Right lung (tissue), 5 donors: Measurements from ENCODE around the gene VPS4A. TPM values are rescaled to one million over a fixed set of nuclear protein-coding genes. Genes with fewer than 3 reads are reported as not detected.

ENCODE experiments used
- DNase-seq, 2 donors: peaks; one replicate each; pipeline ENCODE4 v3.0.0-alpha.2; 2013
- polyA plus RNA-seq, 5 donors: library from polyadenylated mRNA; unstranded; fragments of 120-200 nt; gene quantifications; one replicate each; pipeline versions ENCODE4 v1.2.1 to v1.2.3, GENCODE V29; 2013; ENCODE audit warnings: inconsistent platforms in 1 of 5, low replicate concordance in 1 of 5; ENCODE audit not compliant: insufficient read length in 5 of 5, insufficient read depth in 1 of 5

Gene VPS4A
- polyA plus RNA-seq, 5 donors: 37.1 to 51.6 (median 44.3) TPM

GRCh38 chr16:69301861-69302260, 9.3 kb upstream of the VPS4A start:
- DNase-seq: no peak

DNA sequence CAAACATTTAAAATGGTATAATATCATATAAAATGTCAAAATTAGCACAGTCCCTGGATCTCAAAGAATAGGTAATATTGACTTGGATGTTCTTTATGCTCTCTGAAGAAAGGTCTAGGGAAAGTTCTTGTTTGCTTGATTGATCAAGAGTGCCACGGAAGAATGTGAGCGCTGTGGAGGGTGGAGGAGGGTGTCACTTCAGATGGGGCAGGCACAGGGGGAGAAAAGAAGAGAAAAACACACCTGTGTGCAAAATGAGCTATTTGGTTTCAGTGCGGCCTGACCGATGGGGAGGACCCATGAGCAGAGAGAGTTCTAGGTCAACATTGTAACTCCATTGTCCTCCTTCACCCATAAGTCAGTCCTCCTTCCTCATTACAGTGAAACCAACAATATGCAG, 8.8 kb upstream of the VPS4A start:
- DNase-seq: no peak

- DNase-seq: no peak
These were observed 5.1 kb upstream of the VPS4A start for GRCh38 chr16:69306031-69306430.

DNA sequence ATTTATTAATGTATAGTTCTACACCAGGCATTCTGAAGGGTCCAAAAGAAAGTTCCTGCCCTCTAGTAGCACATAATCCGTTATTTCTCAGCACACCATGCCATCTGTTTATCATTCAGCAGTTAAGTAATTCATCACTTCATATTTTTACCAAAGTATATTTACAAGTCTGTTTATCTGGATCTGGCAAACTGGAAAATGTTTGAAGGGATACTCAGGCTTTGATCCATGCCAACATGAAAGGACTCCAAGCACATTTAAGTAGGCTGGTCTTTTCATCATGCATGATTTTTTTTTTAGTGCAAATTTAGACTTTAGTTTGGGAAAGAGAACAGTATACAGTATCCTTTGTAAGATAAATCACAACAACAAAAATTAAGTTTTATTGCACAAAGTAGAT, 4.1 kb upstream of the VPS4A start:
- DNase-seq: no peak

DNA sequence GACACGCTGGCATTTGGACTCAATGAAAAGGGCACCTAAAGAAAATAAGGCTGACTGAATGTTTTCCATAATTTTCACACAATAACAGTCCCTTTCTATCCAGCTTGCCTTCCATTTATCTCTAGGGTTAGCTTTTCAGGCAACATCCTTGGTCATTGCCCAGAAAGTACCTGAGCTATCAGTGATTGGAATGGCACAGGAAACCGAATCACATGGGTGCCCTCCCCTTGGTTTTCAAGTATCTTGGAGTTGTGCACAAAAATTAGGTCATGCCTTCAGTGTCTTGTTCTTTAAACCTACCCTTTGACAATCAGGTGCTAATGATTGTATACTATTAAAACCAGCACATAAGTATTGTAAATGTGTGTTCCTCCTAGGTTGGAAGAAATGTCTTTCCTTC, 3.3 kb upstream of the VPS4A start:
- no peak for DNase-seq

DNA sequence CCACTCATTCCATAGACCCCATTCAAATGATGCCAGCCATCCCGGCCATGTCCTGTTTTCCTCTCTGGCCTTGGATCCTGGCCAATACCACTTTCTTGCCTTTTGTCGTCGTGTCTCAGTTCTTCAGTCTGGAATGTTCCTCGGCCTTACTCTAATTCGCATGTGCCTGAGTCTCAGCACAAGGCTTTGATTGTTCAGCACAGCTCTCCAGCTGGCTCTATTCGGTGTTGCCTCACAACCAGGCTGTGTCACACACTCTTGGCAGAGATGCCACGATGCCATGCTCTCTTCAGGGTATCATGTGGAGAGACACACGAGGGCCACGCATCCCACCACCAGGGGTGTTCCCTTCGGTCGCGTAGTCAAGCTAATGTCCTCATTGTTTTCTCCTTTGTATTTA, 1.8 kb upstream of the VPS4A start:
- no peak for DNase-seq

DNA sequence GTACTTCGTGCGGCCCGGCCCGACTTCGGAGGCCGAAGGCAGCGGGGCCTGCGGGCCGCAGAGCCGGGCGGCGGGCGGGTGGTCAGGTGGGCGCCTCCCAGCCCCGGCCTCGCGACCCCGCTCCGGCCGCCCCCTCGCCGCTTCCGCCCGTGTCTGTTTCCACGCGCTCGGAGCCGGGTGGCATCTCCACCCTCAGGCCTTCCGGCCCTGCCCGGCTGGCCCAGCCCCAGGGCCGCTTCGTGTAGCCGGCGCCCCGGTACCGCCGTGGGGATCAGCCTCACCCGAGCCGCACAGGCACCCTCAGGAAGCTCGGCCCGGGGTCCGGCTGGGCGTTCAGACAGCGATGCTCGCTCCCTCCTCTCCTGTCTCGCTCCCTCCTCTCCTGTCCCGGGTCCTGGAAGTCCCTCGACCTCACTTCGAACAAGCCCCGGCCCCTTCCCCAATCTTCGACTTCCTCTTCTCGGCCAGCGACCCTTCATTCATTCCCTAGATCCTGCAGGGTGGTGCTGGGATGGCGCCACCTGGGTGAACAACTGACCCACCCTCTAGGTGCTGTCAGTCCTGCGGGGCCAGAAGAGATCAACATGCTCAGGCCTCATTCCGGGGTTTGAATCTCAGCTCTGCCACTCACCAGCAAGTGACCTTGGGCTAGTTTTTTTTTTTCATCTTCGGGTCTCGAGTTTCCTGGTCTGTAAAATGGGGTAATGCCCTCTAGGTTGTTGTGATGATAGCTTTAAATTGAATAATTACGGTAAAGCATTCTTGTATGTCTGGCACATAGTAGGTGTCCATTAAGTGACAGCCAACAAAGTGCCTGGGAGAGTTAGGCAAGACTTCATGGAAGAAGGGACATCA, 610 bp downstream of the VPS4A start:
- no peak for DNase-seq

- no peak for DNase-seq
These were observed 2.3 kb downstream of the VPS4A start for GRCh38 chr16:69313469-69313868.

DNA sequence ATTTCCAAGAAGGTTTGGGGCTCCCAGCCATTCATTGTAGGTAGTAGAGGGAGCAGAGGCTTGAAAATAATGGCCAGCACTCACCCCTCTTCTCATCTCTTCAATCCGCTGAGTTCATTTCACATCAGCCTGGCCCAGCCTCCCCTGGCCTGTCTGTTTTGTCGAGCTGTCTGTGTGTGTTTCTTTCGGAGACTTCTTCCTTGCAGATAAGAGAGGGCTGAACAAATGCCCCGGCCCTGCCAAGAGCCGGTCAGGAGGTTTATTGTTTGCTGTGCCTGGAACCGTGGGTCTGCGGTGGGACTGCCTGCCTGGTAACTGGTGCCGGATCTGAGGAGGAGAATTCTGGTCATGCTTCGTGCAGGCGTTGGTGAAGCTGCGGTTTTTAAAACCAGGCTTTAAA, 3.4 kb downstream of the VPS4A start:
- DNase-seq: no peak

GRCh38 chr16:69315486-69316311, 4.5 kb downstream of the VPS4A start:
- no peak for DNase-seq

- DNase-seq: no peak
These were observed 5.5 kb downstream of the VPS4A start for GRCh38 chr16:69316595-69317034.

DNA sequence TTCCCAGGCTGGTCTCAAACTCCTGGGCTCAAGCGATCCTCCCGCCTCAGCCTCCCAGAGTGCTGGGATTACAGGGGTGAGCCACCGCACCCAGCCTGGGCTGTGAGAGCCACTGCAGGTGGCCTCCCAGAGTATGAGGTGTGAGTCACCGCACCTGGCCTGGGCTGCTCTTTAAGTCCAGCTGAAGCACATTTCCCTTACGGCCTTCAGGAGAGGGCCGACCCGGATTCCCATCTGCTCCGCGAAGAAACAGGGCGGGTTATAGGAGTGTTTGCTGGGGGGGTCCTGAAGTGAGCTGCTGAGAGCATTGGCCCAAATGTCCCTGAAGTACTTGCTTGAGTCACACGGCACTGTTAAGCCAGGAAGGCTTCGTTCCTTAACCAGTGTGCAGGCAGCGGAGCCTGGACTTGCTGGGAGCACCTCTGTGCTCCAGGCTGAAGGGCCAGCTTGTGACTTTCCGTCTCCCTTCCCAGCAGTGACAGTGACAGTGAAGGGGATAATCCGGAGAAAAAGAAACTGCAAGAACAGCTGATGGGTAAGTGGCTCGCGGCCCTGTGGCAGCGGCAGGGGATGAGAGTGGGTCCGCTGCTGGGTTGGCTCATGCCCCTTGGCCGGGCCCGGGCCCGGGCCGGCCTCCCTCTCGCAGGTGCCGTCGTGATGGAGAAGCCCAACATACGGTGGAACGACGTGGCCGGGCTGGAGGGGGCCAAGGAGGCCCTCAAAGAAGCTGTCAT, 7.2 kb downstream of the VPS4A start:
- no peak for DNase-seq

DNA sequence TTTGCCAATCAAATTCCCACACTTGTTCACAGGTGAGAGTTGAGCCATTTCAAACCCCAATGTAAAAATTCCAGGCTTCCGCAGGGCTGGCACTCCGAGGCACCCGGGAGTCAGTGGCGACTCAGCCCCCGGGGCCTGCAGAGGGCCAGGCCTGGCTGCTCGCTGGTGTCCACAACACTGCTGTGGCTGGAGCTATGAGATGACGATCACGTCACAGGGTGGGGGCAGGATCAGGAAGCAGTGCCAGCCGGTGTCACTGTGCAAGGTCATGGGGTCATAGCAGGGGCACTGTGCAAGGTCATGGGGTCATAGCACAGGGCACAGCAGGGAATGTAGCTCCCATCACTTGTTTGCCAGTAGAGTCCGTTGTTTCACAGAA, 7.8 kb downstream of the VPS4A start:
- no peak for DNase-seq

DNA sequence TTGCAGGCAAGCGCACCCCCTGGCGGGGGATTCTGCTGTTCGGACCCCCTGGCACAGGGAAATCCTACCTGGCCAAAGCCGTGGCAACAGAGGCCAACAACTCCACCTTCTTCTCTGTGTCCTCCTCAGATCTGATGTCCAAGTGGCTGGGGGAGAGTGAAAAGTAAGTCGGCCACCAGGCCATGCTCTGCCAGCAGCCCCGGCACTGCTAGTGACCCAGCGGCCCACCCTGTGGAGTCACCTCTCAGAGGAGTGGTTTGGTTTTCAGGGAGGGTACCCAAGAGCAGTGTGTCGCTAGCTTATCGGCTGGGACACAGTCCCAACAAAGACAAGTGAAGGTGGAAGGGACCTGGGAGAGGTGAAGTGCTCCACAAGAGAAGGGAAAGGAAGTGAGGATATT, 8.2 kb downstream of the VPS4A start:
- DNase-seq: no peak

DNA sequence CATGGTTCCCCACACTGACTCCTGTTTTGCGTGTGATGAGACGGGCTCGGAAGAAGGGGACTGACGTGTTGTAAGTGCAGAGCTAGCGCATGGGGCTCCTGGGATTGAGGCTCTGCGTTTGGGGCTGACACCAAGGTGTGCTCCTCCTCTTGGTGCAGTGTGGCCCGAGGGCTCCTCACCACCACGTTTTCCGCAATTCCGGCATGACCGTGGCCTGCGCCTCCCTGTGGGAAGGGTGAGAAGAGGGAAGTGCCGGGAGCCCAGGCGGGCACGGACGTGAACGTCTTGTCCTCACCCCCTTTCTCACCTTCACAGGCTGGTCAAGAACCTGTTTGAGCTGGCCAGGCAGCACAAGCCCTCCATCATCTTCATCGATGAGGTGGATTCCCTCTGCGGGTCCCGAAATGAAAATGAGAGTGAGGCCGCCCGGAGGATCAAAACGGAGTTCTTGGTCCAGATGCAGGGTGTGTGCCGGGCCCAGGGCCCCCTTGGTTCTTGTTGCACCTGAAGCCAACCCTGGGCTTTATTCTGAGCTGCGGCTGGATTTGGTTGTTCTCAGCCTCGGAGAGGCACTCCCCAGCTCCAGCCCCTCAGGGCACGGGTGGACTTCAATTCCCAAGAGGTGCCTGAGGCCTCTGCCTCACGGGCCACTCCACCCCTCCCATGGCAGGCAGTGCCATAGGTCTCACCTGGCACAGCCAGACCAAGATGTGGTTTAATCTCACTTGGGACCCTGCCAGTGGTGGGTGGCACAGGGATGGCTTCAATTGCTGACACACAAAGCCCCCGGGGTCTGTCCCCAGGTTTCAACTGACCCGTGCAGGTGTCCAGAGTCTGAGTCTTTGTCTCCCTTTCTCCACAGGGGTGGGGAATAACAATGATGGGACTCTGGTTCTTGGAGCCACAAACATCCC, 8.9 kb downstream of the VPS4A start:
- DNase-seq: no peak

DNA sequence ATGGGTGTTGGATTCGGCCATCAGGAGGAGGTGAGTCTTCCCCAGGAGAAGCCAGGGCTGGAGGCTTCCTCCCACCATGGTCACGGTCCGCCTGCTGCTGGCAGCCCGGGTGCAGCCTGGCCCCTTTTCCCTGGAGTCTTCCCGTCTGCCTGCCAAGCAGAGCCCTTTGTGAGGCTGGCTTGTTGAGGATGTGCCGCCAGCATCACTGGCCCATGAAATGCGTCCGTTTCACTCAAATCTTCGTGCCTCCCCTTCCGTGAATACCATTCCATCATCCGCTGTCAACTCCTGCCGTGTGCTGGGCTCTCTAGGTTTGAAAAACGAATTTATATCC, 9.6 kb downstream of the VPS4A start:
- no peak for DNase-seq

DNA sequence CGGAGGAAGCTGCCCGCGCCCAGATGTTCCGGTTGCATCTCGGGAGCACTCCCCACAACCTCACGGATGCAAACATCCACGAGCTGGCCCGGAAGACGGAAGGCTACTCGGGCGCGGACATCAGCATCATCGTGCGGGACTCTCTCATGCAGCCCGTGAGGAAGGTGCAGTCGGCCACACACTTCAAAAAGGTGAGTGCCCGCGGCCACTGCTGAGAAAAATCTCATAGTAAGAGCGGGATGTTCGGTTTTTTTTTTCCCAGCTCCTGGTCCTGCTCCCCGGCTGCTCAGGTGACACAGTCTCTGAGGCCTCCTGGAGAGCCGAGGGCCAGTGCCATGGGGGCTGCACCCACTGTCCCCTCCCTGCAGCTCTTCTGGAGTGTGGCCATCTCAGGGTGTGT, 9.9 kb downstream of the VPS4A start:
- DNase-seq: no peak

DNA sequence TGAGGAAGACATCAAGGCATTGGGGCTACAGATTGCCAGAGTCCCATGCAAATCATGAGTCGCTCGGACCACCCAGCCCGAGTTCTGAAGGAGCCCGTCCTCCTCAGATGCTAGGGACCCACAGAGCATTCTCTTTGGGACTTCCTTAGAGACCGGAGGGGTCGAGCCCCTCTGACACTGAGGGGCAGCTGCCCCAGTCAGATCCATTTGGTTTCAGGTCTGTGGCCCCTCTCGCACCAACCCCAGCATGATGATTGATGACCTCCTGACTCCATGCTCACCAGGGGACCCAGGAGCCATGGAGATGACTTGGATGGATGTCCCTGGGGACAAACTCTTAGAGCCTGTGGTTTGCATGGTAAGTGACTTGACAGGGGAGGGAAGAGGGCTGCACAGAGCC, 11.2 kb downstream of the VPS4A start:
- DNase-seq: no peak

DNA sequence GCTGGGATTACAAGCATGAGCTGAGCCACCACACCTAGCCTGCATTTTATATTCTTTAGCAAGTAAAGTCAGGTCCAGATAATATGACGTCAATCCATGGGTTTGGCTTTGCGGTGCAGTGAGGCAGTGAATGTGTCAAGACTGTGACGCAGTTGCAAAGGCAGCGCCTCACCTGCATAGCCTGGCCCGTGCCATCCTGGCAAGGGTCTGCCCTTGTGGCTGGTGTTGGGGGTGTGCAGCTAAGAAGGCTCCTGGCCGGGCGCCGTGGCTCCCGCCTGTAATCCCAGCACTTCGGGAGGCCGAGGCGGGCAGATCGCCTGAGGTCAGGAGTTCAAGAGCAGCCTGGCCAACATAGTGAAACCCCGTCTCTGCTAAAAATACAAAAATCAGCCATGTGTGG, 12.3 kb downstream of the VPS4A start:
- DNase-seq: no peak

- no peak for DNase-seq
These were observed 12.9 kb downstream of the VPS4A start for GRCh38 chr16:69324013-69324531.

GRCh38 chr16:69324585-69325253, 13.6 kb downstream of the VPS4A start:
- no peak for DNase-seq
